Measurements from ENCODE around the gene CFAP58. TPM values are rescaled to one million over a fixed set of nuclear protein-coding genes. Genes with fewer than 3 reads are reported as not detected.

The CFAP58 gene
- polyA plus RNA-seq, 4 donors = 0.07 to 0.27 (median 0.12) TPM; not detected in 1

DNA sequence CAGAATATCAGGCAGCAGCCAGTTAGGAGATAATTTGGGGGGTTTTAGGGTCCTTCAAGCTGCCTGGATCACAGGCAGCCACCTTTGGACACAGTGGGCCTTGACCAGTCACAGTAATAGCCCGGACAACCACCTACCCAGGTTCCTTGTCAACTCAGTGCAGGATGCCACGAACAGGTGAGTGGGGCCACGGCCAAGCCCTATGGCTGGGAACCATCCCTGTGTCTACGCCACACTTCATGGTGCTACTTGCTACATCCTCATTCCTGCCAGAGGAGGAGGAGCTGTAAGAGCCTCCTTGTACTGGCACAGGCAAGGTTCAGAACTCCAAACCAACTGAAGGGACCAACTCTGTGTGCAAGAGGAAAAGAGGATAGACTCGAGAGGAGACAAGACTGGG, 35.3 kb upstream of the CFAP58 start:
- no peak overlapping the region for H3K27ac ChIP-seq (ENCODE audit: low read depth in 1 of 3, low read length in 2 of 3)
- no peaks in the 10 kb centered on the region for H3K9me3 ChIP-seq (ENCODE audit: control insufficient read depth in 2 of 2, insufficient read depth in 1 of 2, low read depth in 1 of 2, low read length in 1 of 2)
- FAIRE-seq = no peak
- WGBS, 3 donors = 91 to 94% (median 93%) methylated on average over 5 of the region's 5 CpGs
- DNase-seq = no peak
- no peaks in the 10 kb centered on the region for H3K27me3 ChIP-seq (ENCODE audit: control insufficient read depth in 3 of 3, insufficient read depth in 3 of 3, low read length in 3 of 3)
- no peak overlapping the region for H3K4me3 ChIP-seq (ENCODE audit: low read depth in 1 of 3, low read length in 3 of 3)
- peaks cover 0 to 16% (median 0%) of the 10 kb centered on the region in 3 donors for H3K4me1 ChIP-seq (ENCODE audit: control insufficient read depth in 3 of 3, insufficient read depth in 2 of 3, low read depth in 1 of 3, low read length in 2 of 3)
- peaks cover 2 to 35% (median 10%) of the 10 kb centered on the region in 3 donors for H3K36me3 ChIP-seq (ENCODE audit: control insufficient read depth in 3 of 3, insufficient read depth in 2 of 3, low read depth in 1 of 3, low read length in 3 of 3)

DNA sequence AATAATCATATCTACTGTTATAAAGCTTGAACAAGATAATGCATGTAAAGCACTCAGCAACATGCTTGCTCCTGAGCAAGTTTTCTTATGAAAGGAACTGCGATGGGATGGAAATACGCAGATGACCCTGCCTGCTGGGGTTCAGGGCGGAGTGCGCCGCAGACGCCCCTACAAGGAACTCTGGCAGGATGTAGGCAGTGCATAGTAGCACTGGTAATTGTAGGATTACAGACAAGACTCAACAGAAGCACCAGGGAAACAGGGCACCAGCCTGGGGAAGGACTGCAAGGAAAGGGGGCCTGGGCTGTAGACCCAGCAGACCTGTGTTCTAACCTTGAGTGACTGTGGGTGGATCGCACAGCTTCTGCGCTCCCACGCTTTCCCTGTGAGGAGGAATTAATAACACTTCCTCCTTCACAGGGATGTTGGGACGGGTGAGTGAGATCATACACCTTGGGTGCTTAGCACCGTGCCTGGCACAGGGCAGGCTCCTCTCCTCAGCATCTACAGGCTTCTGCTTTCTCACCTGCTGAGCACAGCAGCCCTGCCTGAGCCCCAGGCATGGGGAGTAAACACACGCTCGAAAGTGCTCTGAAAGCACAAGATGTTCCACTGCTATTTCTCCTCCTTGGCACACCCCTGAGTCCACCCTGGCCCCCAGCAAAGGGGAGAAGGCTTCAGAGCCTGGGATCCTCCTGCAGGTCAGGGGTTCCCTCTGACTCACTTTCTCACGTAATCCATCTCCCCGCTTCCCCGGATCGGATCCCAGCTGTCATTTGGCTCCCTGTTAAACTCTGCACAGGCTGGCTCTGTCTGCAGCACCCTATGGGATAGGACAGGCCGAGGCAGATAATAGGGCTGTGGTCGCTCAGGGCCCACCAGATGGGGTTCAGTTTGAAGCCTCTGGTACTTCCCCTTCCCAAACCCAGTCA, 34.6 kb upstream of the CFAP58 start:
- no peak for DNase-seq
- H3K4me1 ChIP-seq (ENCODE audit: control insufficient read depth in 3 of 3, insufficient read depth in 2 of 3, low read depth in 1 of 3, low read length in 2 of 3) = peaks cover 0 to 16% (median 0%) of the 10 kb centered on the region in 3 donors
- H3K9me3 ChIP-seq (ENCODE audit: control insufficient read depth in 2 of 2, insufficient read depth in 1 of 2, low read depth in 1 of 2, low read length in 1 of 2) = no peaks in the 10 kb centered on the region
- FAIRE-seq = no peak
- peak overlapping the region in 1 of 3 donors; percentile 6 for H3K27ac ChIP-seq (ENCODE audit: low read depth in 1 of 3, low read length in 2 of 3)
- H3K4me3 ChIP-seq (ENCODE audit: low read depth in 1 of 3, low read length in 3 of 3) = no peak overlapping the region
- peaks cover 0 to 31% (median 7%) of the 10 kb centered on the region in 3 donors for H3K36me3 ChIP-seq (ENCODE audit: control insufficient read depth in 3 of 3, insufficient read depth in 2 of 3, low read depth in 1 of 3, low read length in 3 of 3)
- 75 to 86% (median 81%) methylated on average over 19 of the region's 19 CpGs for WGBS, 3 donors
- H3K27me3 ChIP-seq (ENCODE audit: control insufficient read depth in 3 of 3, insufficient read depth in 3 of 3, low read length in 3 of 3) = no peaks in the 10 kb centered on the region

DNA sequence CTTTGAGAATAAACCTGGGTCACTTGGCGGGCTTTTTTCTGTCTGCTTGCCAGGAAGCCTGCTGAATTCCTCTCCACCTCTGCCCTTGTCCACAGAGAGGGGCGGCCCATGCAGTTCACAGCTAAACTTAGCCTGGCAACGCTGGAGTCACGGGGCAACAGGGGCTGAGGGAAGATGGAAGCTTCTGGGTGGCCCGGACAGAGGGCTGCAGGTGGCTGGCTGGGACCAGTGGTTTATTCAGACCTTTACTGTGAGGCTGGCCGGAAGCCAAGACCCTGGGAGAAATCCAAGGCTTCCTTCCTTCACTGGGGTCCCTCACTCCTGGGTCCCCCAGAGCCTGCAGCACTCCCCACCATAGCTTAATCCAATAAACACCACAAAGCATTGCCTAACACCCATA, 32.4 kb upstream of the CFAP58 start:
- no peak overlapping the region for H3K4me3 ChIP-seq (ENCODE audit: low read depth in 1 of 3, low read length in 3 of 3)
- FAIRE-seq (no peak), DNase-seq (no peak)
- 82 to 91% (median 84%) methylated on average over 6 of the region's 6 CpGs for WGBS, 3 donors
- H3K9me3 ChIP-seq (ENCODE audit: control insufficient read depth in 2 of 2, insufficient read depth in 1 of 2, low read depth in 1 of 2, low read length in 1 of 2) = no peaks in the 10 kb centered on the region
- peaks cover 0 to 16% (median 0%) of the 10 kb centered on the region in 3 donors for H3K4me1 ChIP-seq (ENCODE audit: control insufficient read depth in 3 of 3, insufficient read depth in 2 of 3, low read depth in 1 of 3, low read length in 2 of 3)
- H3K27me3 ChIP-seq (ENCODE audit: control insufficient read depth in 3 of 3, insufficient read depth in 3 of 3, low read length in 3 of 3) = no peaks in the 10 kb centered on the region
- peaks cover 0 to 25% (median 0%) of the 10 kb centered on the region in 3 donors for H3K36me3 ChIP-seq (ENCODE audit: control insufficient read depth in 3 of 3, insufficient read depth in 2 of 3, low read depth in 1 of 3, low read length in 3 of 3)
- H3K27ac ChIP-seq (ENCODE audit: low read depth in 1 of 3, low read length in 2 of 3) = no peak overlapping the region

DNA sequence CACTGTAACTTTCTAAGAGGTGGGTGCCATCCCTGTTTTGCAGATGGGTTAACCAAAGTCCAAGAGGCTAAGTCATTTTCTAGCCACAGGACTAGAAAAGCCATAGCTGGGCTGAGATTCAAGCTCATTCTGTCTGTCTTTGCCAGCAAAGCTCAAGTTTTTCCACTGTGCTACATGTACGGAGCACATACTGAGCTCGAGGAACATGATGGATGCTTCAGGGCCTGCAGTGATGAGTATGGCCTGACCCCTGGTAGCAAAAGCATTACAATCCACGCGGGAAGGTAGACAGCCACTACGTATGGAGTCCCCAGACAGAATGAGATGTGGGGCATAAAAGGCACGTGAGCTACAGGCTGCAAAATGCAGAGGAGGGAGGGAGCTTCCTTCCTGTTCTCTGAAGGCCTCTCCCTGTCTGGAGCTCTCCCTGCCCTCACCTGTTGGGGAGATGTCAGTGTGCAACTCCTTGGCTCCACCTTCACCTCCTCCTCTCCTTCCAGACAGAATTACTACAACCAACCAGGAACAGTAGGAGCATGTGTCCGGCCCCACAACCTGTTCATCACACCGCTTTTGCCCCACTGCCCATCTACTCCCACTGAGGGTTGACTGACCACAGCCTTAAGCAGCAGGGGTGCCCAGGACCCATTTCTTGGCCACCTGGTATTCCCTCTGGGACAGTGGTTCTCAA, 31.8 kb upstream of the CFAP58 start:
- Histone ChIP-seq H3K36me3 (ENCODE audit: control insufficient read depth in 3 of 3, insufficient read depth in 2 of 3, low read depth in 1 of 3, low read length in 3 of 3) (peaks cover 0 to 24% (median 0%) of the 10 kb centered on the region in 3 donors), H3K27ac (ENCODE audit: low read depth in 1 of 3, low read length in 2 of 3) (peak overlapping the region in 1 of 3 donors; percentile 65), H3K9me3 (ENCODE audit: control insufficient read depth in 2 of 2, insufficient read depth in 1 of 2, low read depth in 1 of 2, low read length in 1 of 2) (no peaks in the 10 kb centered on the region), H3K27me3 (ENCODE audit: control insufficient read depth in 3 of 3, insufficient read depth in 3 of 3, low read length in 3 of 3) (no peaks in the 10 kb centered on the region), H3K4me1 (ENCODE audit: control insufficient read depth in 3 of 3, insufficient read depth in 2 of 3, low read depth in 1 of 3, low read length in 2 of 3) (peaks cover 0 to 16% (median 0%) of the 10 kb centered on the region in 3 donors), H3K4me3 (ENCODE audit: low read depth in 1 of 3, low read length in 3 of 3) (no peak overlapping the region)
- FAIRE-seq (no peak), DNase-seq (no peak)
- 68 to 90% (median 72%) methylated on average over 8 of the region's 8 CpGs for WGBS, 3 donors

DNA sequence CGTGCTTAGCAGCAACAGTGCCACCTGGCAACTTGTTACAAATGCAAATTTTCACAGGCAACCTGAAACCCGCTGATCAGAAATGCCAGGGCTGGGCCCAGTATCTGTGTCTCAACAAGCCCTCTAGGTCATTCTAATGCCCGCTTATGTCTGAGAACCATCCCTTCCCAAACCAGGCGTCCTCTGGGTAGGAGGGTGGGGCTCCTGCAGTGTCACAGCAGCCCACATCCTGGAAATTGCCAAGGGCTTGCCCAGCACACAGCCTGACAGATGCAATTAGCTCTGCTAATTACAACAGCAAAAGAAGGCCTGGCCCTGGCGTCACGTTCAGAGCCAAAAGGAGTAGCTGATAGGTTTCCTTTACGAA, 31.2 kb upstream of the CFAP58 start:
- FAIRE-seq (no peak), DNase-seq (no peak)

DNA sequence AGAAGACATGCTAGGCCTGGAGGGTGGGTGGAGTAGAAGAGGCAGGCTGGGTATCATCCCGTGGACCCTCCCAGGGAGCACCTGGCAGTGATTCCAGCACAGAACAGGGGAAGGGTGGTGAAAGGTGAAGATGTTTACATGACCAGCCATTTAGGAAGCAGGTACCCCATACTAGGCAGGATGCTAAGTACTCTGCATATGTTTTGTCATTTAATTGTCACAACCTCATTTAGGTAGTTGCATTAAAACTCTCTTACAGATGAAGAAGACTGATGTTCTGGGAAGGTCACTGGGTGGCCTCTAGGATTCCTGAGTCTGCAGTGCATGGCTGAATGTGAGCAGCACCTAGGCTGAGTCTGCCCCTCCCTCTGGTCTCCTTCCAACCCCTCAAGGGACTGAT, 30.5 kb upstream of the CFAP58 start:
- Histone ChIP-seq H3K27ac (ENCODE audit: low read depth in 1 of 3, low read length in 2 of 3) (peak overlapping the region in 1 of 3 donors; percentile 65), H3K27me3 (ENCODE audit: control insufficient read depth in 3 of 3, insufficient read depth in 3 of 3, low read length in 3 of 3) (no peaks in the 10 kb centered on the region), H3K36me3 (ENCODE audit: control insufficient read depth in 3 of 3, insufficient read depth in 2 of 3, low read depth in 1 of 3, low read length in 3 of 3) (peaks cover 0 to 23% (median 0%) of the 10 kb centered on the region in 3 donors), H3K9me3 (ENCODE audit: control insufficient read depth in 2 of 2, insufficient read depth in 1 of 2, low read depth in 1 of 2, low read length in 1 of 2) (no peaks in the 10 kb centered on the region), H3K4me1 (ENCODE audit: control insufficient read depth in 3 of 3, insufficient read depth in 2 of 3, low read depth in 1 of 3, low read length in 2 of 3) (peaks cover 0 to 16% (median 10%) of the 10 kb centered on the region in 3 donors), H3K4me3 (ENCODE audit: low read depth in 1 of 3, low read length in 3 of 3) (peak overlapping the region in 1 of 3 donors; percentile 7)
- WGBS, 3 donors = 83 to 90% (median 88%) methylated on average over 1 of the region's 1 CpG
- no peak for DNase-seq
- no peak for FAIRE-seq

More for the DNA sequence above, 31.2 kb upstream of the CFAP58 start:
- H3K9me3 ChIP-seq (ENCODE audit: control insufficient read depth in 2 of 2, insufficient read depth in 1 of 2, low read depth in 1 of 2, low read length in 1 of 2) = no peaks in the 10 kb centered on the region
- H3K27me3 ChIP-seq (ENCODE audit: control insufficient read depth in 3 of 3, insufficient read depth in 3 of 3, low read length in 3 of 3) = no peaks in the 10 kb centered on the region
- peak overlapping the region in 1 of 3 donors; percentile 7 for H3K4me3 ChIP-seq (ENCODE audit: low read depth in 1 of 3, low read length in 3 of 3)
- peaks cover 0 to 24% (median 0%) of the 10 kb centered on the region in 3 donors for H3K36me3 ChIP-seq (ENCODE audit: control insufficient read depth in 3 of 3, insufficient read depth in 2 of 3, low read depth in 1 of 3, low read length in 3 of 3)
- H3K4me1 ChIP-seq (ENCODE audit: control insufficient read depth in 3 of 3, insufficient read depth in 2 of 3, low read depth in 1 of 3, low read length in 2 of 3) = peaks cover 0 to 16% (median 3%) of the 10 kb centered on the region in 3 donors
- 55 to 66% (median 63%) methylated on average over 7 of the region's 7 CpGs for WGBS, 3 donors
- H3K27ac ChIP-seq (ENCODE audit: low read depth in 1 of 3, low read length in 2 of 3) = peak overlapping the region in 1 of 3 donors; percentile 65

DNA sequence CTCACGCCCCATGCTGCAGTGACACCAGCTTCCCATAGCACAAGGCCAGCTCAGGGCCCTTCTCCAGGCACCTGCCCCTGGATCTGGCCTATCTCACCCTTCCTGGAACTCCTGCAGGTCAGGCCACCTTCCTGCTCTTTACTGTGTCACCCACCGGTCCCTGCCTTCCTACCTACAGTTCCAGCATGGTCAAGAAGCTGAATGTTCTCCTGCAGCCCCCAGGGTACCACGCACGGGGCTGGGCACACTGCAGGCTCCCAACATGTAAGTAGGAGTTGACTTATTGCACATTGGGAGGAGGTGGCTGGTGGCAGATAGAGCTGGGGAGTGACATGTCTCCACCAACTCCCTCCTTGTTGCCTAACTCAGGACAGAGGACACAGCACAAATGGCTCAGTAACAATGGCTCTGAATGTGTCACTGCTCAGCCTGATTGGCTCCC, 29.9 kb upstream of the CFAP58 start:
- Histone ChIP-seq H3K27me3 (ENCODE audit: control insufficient read depth in 3 of 3, insufficient read depth in 3 of 3, low read length in 3 of 3) (no peaks in the 10 kb centered on the region), H3K4me1 (ENCODE audit: control insufficient read depth in 3 of 3, insufficient read depth in 2 of 3, low read depth in 1 of 3, low read length in 2 of 3) (peaks cover 0 to 19% (median 17%) of the 10 kb centered on the region in 3 donors), H3K9me3 (ENCODE audit: control insufficient read depth in 2 of 2, insufficient read depth in 1 of 2, low read depth in 1 of 2, low read length in 1 of 2) (no peaks in the 10 kb centered on the region), H3K36me3 (ENCODE audit: control insufficient read depth in 3 of 3, insufficient read depth in 2 of 3, low read depth in 1 of 3, low read length in 3 of 3) (peaks cover 0 to 19% (median 0%) of the 10 kb centered on the region in 3 donors), H3K27ac (ENCODE audit: low read depth in 1 of 3, low read length in 2 of 3) (peak overlapping the region in 1 of 3 donors; percentile 4), H3K4me3 (ENCODE audit: low read depth in 1 of 3, low read length in 3 of 3) (no peak overlapping the region)
- 94 to 95% (median 95%) methylated on average over 4 of the region's 4 CpGs for WGBS, 3 donors
- FAIRE-seq (no peak), DNase-seq (no peak)

DNA sequence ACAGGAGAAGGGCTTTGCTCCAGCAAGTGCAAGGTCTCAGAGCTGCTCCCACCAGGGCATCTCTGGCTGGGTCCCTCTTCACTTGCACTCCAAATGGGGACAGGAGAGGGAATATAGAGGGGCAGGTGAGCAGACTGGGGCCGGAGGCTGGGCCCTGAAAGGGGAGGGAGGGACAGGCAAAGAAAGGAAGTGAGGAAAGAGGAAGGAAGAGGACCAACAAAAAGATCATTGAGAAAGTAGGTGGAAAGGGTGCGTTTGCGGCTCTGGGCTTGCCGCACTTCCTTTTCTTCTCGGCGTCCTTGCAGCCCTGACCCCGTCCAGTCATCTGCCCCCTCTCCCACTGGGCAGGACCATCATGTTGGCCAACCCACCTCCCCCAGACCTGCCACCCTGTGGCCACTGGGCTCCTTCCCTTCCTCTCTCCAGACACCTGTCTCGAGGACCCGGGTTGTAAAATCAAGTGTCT, 29.4 kb upstream of the CFAP58 start:
- no peak for DNase-seq
- peak overlapping the region in 1 of 3 donors; percentile 4 for H3K27ac ChIP-seq (ENCODE audit: low read depth in 1 of 3, low read length in 2 of 3)
- no peaks in the 10 kb centered on the region for H3K27me3 ChIP-seq (ENCODE audit: control insufficient read depth in 3 of 3, insufficient read depth in 3 of 3, low read length in 3 of 3)
- 66 to 78% (median 76%) methylated on average over 9 of the region's 9 CpGs for WGBS, 3 donors
- H3K4me3 ChIP-seq (ENCODE audit: low read depth in 1 of 3, low read length in 3 of 3) = no peak overlapping the region
- no peak for FAIRE-seq
- H3K9me3 ChIP-seq (ENCODE audit: control insufficient read depth in 2 of 2, insufficient read depth in 1 of 2, low read depth in 1 of 2, low read length in 1 of 2) = no peaks in the 10 kb centered on the region
- peaks cover 0 to 19% (median 0%) of the 10 kb centered on the region in 3 donors for H3K36me3 ChIP-seq (ENCODE audit: control insufficient read depth in 3 of 3, insufficient read depth in 2 of 3, low read depth in 1 of 3, low read length in 3 of 3)
- peaks cover 0 to 21% (median 17%) of the 10 kb centered on the region in 3 donors for H3K4me1 ChIP-seq (ENCODE audit: control insufficient read depth in 3 of 3, insufficient read depth in 2 of 3, low read depth in 1 of 3, low read length in 2 of 3)
